ENCODE results near the gene RUNX1. TPM values are rescaled to one million over a fixed set of nuclear protein-coding genes. Genes with fewer than 3 reads are reported as not detected.
A peak's percentile ranks its signal among the peaks of the same experiment; 100 is the strongest.

Gene RUNX1
- polyA plus RNA-seq, 3 donors = 6.2 to 49.7 (median 8.7) TPM

- TF ChIP-seq CTCF (IDR thresholded peaks at IDR 0.05) = no peak
- intact Hi-C loops (cut with micrococcal nuclease) = loop anchor here (1.0 to 5.0 kb wide), 6 partner anchors 81 to 1044 kb away; partner anchors contain the start of gene RUNX1 (in 1 of the 2)
- Mint-ChIP-seq H3K4me3 (peak overlapping the region; percentile 95 to 98), H3K9me3 (peaks cover 0 to 2% (median 0%) of the 10 kb centered on the region in 7 donors), H3K4me1 (peaks cover 38% of the 10 kb centered on the region), H3K27ac (peak overlapping the region; percentile 96 to 99 (median 99)), H3K36me3 (peaks cover 0 to 7% of the 10 kb centered on the region in 2 donors), H3K27me3 (ENCODE audit: low read depth in 3 of 3) (peaks cover 0 to 3% (median 0%) of the 10 kb centered on the region in 3 donors)
- DNase-seq = peak; percentile 95 to 98 (median 97)
- no peaks in the 10 kb centered on the region for H3K9me3 ChIP-seq (replicated peaks in 1 of 2; ENCODE audit: control insufficient read depth in 1 of 2, insufficient read depth in 1 of 2, low read length in 2 of 2)
- H3K27me3 ChIP-seq (ENCODE audit: control insufficient read depth in 2 of 2, insufficient read depth in 2 of 2, low read length in 2 of 2) = no peaks in the 10 kb centered on the region
- no peaks in the 10 kb centered on the region for H3K36me3 ChIP-seq (replicated peaks in 1 of 2; ENCODE audit: control insufficient read depth in 1 of 2, insufficient read depth in 2 of 2, low read length in 2 of 2)
- peaks cover 89% of the 10 kb centered on the region for H3K79me2 ChIP-seq (ENCODE audit: insufficient read depth, low read length)
- H3K4me2 ChIP-seq (replicated peaks; ENCODE audit: extremely low read depth, low read length, poor library complexity, severe bottlenecking) = peak overlapping the region; percentile 87
- H3K9ac ChIP-seq (ENCODE audit: insufficient read depth, low read length, poor library complexity, severe bottlenecking) = peak overlapping the region; percentile 99
- H4K20me1 ChIP-seq (ENCODE audit: insufficient read depth, low read length) = peaks cover 41% of the 10 kb centered on the region
- 0% methylated on average over 14 of the region's 40 CpGs for WGBS (ENCODE audit: insufficient coverage)
- peaks cover 40 to 53% of the 10 kb centered on the region in 2 donors for H3K4me1 ChIP-seq (ENCODE audit: control insufficient read depth in 1 of 2, insufficient read depth in 2 of 2, low read length in 2 of 2)
- H2AFZ ChIP-seq (ENCODE audit: insufficient read depth, low read depth, low read length, poor library complexity, severe bottlenecking) = no peak overlapping the region
- H3K4me3 ChIP-seq (replicated peaks in 1 of 3; ENCODE audit: low read depth in 2 of 3, low read length in 3 of 3) = peak overlapping the region; percentile 73 to 96 (median 87)
- peak overlapping the region; percentile 91 to 98 for H3K27ac ChIP-seq (ENCODE audit: low read depth in 1 of 2, low read length in 2 of 2)
Measured at GRCh38 chr21:34887725-34888568, 161.2 kb downstream of the RUNX1 start.

GRCh38 chr21:34887105-34887442, 162.0 kb downstream of the RUNX1 start:
- peaks cover 49% of the 10 kb centered on the region for H4K20me1 ChIP-seq (ENCODE audit: insufficient read depth, low read length)
- H3K79me2 ChIP-seq (ENCODE audit: insufficient read depth, low read length) = peaks cover 89% of the 10 kb centered on the region
- peak overlapping the region; percentile 73 to 96 (median 87) for H3K4me3 ChIP-seq (replicated peaks in 1 of 3; ENCODE audit: low read depth in 2 of 3, low read length in 3 of 3)
- H3K27ac ChIP-seq (ENCODE audit: low read depth in 1 of 2, low read length in 2 of 2) = peak overlapping the region; percentile 79 to 98
- no peaks in the 10 kb centered on the region for H3K27me3 ChIP-seq (ENCODE audit: control insufficient read depth in 2 of 2, insufficient read depth in 2 of 2, low read length in 2 of 2)
- intact Hi-C loops (cut with micrococcal nuclease) = loop anchor here (5.0 kb wide), 4 partner anchors 80 to 1045 kb away; no protein-coding TSS in a partner anchor
- Mint-ChIP-seq H3K4me3 (peak overlapping the region; percentile 95 to 98), H3K27me3 (ENCODE audit: low read depth in 3 of 3) (peaks cover 0 to 3% (median 0%) of the 10 kb centered on the region in 3 donors), H3K4me1 (peaks cover 43% of the 10 kb centered on the region), H3K9me3 (peaks cover 0 to 2% (median 0%) of the 10 kb centered on the region in 7 donors), H3K36me3 (peaks cover 0 to 7% of the 10 kb centered on the region in 2 donors), H3K27ac (peak overlapping the region; percentile 66 to 99 (median 99))
- no peak for TF ChIP-seq CTCF (IDR thresholded peaks at IDR 0.05)
- no peaks in the 10 kb centered on the region for H3K9me3 ChIP-seq (replicated peaks in 1 of 2; ENCODE audit: control insufficient read depth in 1 of 2, insufficient read depth in 1 of 2, low read length in 2 of 2)
- no peak overlapping the region for H2AFZ ChIP-seq (ENCODE audit: insufficient read depth, low read depth, low read length, poor library complexity, severe bottlenecking)
- peak overlapping the region; percentile 87 for H3K4me2 ChIP-seq (replicated peaks; ENCODE audit: extremely low read depth, low read length, poor library complexity, severe bottlenecking)
- peak in 1 of 3 donors; percentile 18 for DNase-seq
- H3K4me1 ChIP-seq (ENCODE audit: control insufficient read depth in 1 of 2, insufficient read depth in 2 of 2, low read length in 2 of 2) = peaks cover 42 to 53% of the 10 kb centered on the region in 2 donors
- 12% methylated on average over 5 of the region's 15 CpGs for WGBS (ENCODE audit: insufficient coverage)
- no peaks in the 10 kb centered on the region for H3K36me3 ChIP-seq (replicated peaks in 1 of 2; ENCODE audit: control insufficient read depth in 1 of 2, insufficient read depth in 2 of 2, low read length in 2 of 2)
- peak overlapping the region; percentile 99 for H3K9ac ChIP-seq (ENCODE audit: insufficient read depth, low read length, poor library complexity, severe bottlenecking)
